Astrocyte of the spinal cord (primary cell): Measurements from ENCODE around the gene SH3BP4.

Experiments used
- DNase-seq: peaks from one replicate; pipeline ENCODE4 v3.0.0; 2011; ENCODE audit warnings: low read depth, low spot score
- H3K4me3 ChIP-seq: 2 replicates; pipeline ENCODE4 v1.5.1; 2011; ENCODE audit warnings: low read depth, mild to moderate bottlenecking, low read length, moderate library complexity
- CTCF ChIP-seq: IDR thresholded peaks from 2 replicates; pipeline ENCODE4 v1.5.1; 2012; ENCODE audit warnings: low read depth, mild to moderate bottlenecking, low read length, inconsistent platforms
- in situ Hi-C: cut with HindIII; loops from 2 replicates; pipeline ENCODE4 v1.10.0; 2017; ENCODE audit warnings: low sequenced_read_pairs

The SH3BP4 gene

GRCh38 chr2:235032949-235033348 is 81.1 kb downstream of the SH3BP4 start:
- DNase-seq = no peak
- H3K4me3 ChIP-seq = no peak overlapping the region
- in situ Hi-C loops = no loop called here
- no peak for TF ChIP-seq CTCF

GRCh38 chr2:235034265-235035118 is 82.7 kb downstream of the SH3BP4 start:
- no peak for TF ChIP-seq CTCF
- no peak overlapping the region for H3K4me3 ChIP-seq
- DNase-seq = no peak
- in situ Hi-C loops = no loop called here

GRCh38 chr2:235037604-235038166 is 85.9 kb downstream of the SH3BP4 start:
- no peak for TF ChIP-seq CTCF
- DNase-seq = no peak
- in situ Hi-C loops = no loop called here
- H3K4me3 ChIP-seq = no peak overlapping the region

GRCh38 chr2:235041221-235041917 is 89.6 kb downstream of the SH3BP4 start:
- no peak for DNase-seq
- H3K4me3 ChIP-seq = no peak overlapping the region
- in situ Hi-C loops = no loop called here
- no peak for TF ChIP-seq CTCF

GRCh38 chr2:235041918-235042575 is 90.2 kb downstream of the SH3BP4 start:
- in situ Hi-C loops = no loop called here
- no peak overlapping the region for H3K4me3 ChIP-seq
- no peak for DNase-seq
- no peak for TF ChIP-seq CTCF
